Osteocyte (in vitro differentiated cells): Measurements from ENCODE around the gene THAP11. TPM values are rescaled to one million over a fixed set of nuclear protein-coding genes. Genes with fewer than 3 reads are reported as not detected.

ENCODE experiments used
- DNase-seq: peaks from one replicate; pipeline ENCODE4 v3.0.0; 2021; ENCODE audit warnings: mixed read lengths; ENCODE audit not compliant: unreplicated experiment; ENCODE audit errors: extremely low spot score
- H3K27ac Mint-ChIP-seq: one replicate; pipeline ENCODE4 v1.8.0; 2021; ENCODE audit warnings: mild to moderate bottlenecking, mixed read lengths; ENCODE audit not compliant: unreplicated experiment
- H3K27me3 Mint-ChIP-seq: one replicate; pipeline ENCODE4 v1.8.0; 2021; ENCODE audit warnings: mixed read lengths; ENCODE audit not compliant: unreplicated experiment
- H3K36me3 Mint-ChIP-seq: one replicate; pipeline ENCODE4 v1.8.0; 2021; ENCODE audit warnings: mixed read lengths; ENCODE audit not compliant: unreplicated experiment
- H3K4me1 Mint-ChIP-seq: one replicate; pipeline ENCODE4 v1.8.0; 2021; ENCODE audit warnings: mixed read lengths; ENCODE audit not compliant: unreplicated experiment
- H3K4me3 Mint-ChIP-seq: one replicate; pipeline ENCODE4 v1.8.0; 2021; ENCODE audit warnings: mild to moderate bottlenecking, moderate library complexity, mixed read lengths; ENCODE audit not compliant: unreplicated experiment
- H3K9me3 Mint-ChIP-seq: one replicate; pipeline ENCODE4 v1.8.0; 2021; ENCODE audit warnings: mixed read lengths; ENCODE audit not compliant: unreplicated experiment
- CTCF ChIP-seq: fragments of 200-600 bp; sonication (generic); IDR thresholded peaks from 2 replicates; pipeline ENCODE4 v1.5.0; 2021; ENCODE audit warnings: antibody characterized with exemption, mild to moderate bottlenecking, moderate library complexity
- total RNA-seq: library from RNA; stranded (reverse); gene quantifications from 2 replicates; pipeline ENCODE4 v1.2.1, GENCODE V29; 2021

THAP11 gene
- total RNA-seq, 1 donor from 2014 or later, result 30.0 TPM

- no peak for DNase-seq
- no peaks in the 10 kb centered on the region for H3K9me3 Mint-ChIP-seq
- H3K27ac Mint-ChIP-seq, result no peak overlapping the region
- no peak overlapping the region for H3K4me3 Mint-ChIP-seq
- no peaks in the 10 kb centered on the region for H3K27me3 Mint-ChIP-seq
- TF ChIP-seq CTCF, result no peak
- H3K4me1 Mint-ChIP-seq, result peaks cover 16% of the 10 kb centered on the region
- peaks cover 35% of the 10 kb centered on the region for H3K36me3 Mint-ChIP-seq
These were observed 37.3 kb downstream of the THAP11 start for GRCh38 chr16:67879462-67879861.

- DNase-seq, result no peak
- Mint-ChIP-seq H3K27me3 (no peaks in the 10 kb centered on the region), H3K36me3 (peaks cover 35% of the 10 kb centered on the region), H3K4me1 (peaks cover 16% of the 10 kb centered on the region), H3K4me3 (no peak overlapping the region), H3K9me3 (no peaks in the 10 kb centered on the region), H3K27ac (no peak overlapping the region)
- no peak for TF ChIP-seq CTCF
These were observed 37.8 kb downstream of the THAP11 start for GRCh38 chr16:67879936-67880335.

- peaks cover 9% of the 10 kb centered on the region for H3K4me1 Mint-ChIP-seq
- no peak overlapping the region for H3K27ac Mint-ChIP-seq
- no peak for TF ChIP-seq CTCF
- H3K9me3 Mint-ChIP-seq, result no peaks in the 10 kb centered on the region
- DNase-seq, result no peak
- H3K27me3 Mint-ChIP-seq, result no peaks in the 10 kb centered on the region
- H3K4me3 Mint-ChIP-seq, result no peak overlapping the region
- peaks cover 35% of the 10 kb centered on the region for H3K36me3 Mint-ChIP-seq
These were observed 38.5 kb downstream of the THAP11 start for GRCh38 chr16:67880584-67880983.

- H3K4me3 Mint-ChIP-seq, result no peak overlapping the region
- no peaks in the 10 kb centered on the region for H3K27me3 Mint-ChIP-seq
- peaks cover 9% of the 10 kb centered on the region for H3K4me1 Mint-ChIP-seq
- peaks cover 37% of the 10 kb centered on the region for H3K36me3 Mint-ChIP-seq
- no peak for TF ChIP-seq CTCF
- no peaks in the 10 kb centered on the region for H3K9me3 Mint-ChIP-seq
- no peak for DNase-seq
- no peak overlapping the region for H3K27ac Mint-ChIP-seq
These were observed 39.6 kb downstream of the THAP11 start for GRCh38 chr16:67881621-67882161.

GRCh38 chr16:67882374-67883145 is 40.4 kb downstream of the THAP11 start:
- no peak for TF ChIP-seq CTCF
- peaks cover 9% of the 10 kb centered on the region for H3K4me1 Mint-ChIP-seq
- DNase-seq, result no peak
- H3K4me3 Mint-ChIP-seq, result no peak overlapping the region
- H3K27me3 Mint-ChIP-seq, result no peaks in the 10 kb centered on the region
- H3K9me3 Mint-ChIP-seq, result no peaks in the 10 kb centered on the region
- H3K27ac Mint-ChIP-seq, result no peak overlapping the region
- peaks cover 34% of the 10 kb centered on the region for H3K36me3 Mint-ChIP-seq
